ENCODE results near the gene MGLL. TPM values are rescaled to one million over a fixed set of nuclear protein-coding genes. Genes with fewer than 3 reads are reported as not detected.

Gene MGLL
- total RNA-seq, 1 experiment from 2014 or later: 12.6 TPM

DNA sequence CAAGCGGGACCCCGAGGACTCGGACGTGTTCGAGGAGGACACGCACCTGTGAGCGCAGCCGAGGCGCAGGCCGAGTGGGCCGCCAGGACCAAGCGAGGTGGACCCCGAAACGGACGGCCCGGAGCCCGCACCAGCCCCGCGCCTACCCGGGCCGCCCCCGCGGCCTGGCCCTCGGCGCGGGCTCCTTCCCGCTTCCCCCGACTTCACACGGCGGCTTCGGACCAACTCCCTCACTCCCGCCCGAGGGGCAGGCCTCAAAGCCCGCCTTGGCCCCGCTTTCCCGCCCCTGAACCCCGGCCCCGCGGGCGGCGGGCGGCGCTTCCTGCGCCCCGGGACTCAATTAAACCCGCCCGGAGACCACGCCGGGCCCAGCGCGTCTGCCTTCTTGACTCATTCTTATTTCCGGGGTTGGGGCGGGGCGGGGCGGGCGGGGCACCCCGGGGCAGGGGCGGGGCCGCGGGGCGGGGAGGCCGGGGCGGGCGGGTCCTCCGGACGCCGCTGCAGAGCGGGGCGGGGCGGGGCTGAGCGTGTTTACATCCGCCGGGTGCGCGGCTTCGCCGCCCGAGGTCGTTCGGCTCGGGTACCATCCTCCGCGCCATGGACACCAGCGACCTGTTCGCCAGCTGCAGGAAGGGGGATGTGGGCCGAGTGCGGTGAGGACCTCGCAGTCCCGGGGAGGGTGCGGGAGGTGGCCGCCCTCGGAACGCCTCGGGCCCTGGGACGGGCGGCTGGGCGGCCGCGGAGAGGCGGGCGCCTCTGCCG lies 149.7 kb downstream of the MGLL start, which contains the start of gene ABTB1:
TSS of gene ABTB1 (plus strand) at position 524 of the 762 bp plus-strand sequence. CDS start at position 598, 74 bp downstream.
- intact Hi-C loops (cut with micrococcal nuclease): no loop called here
- DNase-seq (ENCODE audit: unreplicated experiment): peak; percentile 75
- POLR2A ChIA-PET: interaction anchor here (0.6 to 1.5 kb wide), 9 partner anchors 11 to 380 kb away, joined by 3 to 10 read pairs (median 3); partner anchors contain the start of genes SEC61A1 and TPRA1
- CTCF ChIA-PET: interaction anchor here (0.6 to 1.6 kb wide), 3 partner anchors 19 to 226 kb away, joined by 3 read pairs; no protein-coding TSS in a partner anchor
- Mint-ChIP-seq H3K27me3 (ENCODE audit: insufficient read depth, unreplicated experiment) (no peaks in the 10 kb centered on the region), H3K4me1 (ENCODE audit: insufficient read depth, unreplicated experiment) (peaks cover 19% of the 10 kb centered on the region), H3K27ac (ENCODE audit: low read depth, unreplicated experiment) (peak within 1 kb of the TSS; percentile 93), H3K4me3 (ENCODE audit: unreplicated experiment) (peak within 1 kb of the TSS; percentile 79), H3K36me3 (ENCODE audit: insufficient read depth, unreplicated experiment) (no peaks in the 10 kb centered on the region), H3K9me3 (ENCODE audit: unreplicated experiment) (no peaks in the 10 kb centered on the region)
- TF ChIP-seq, protein P1, sequence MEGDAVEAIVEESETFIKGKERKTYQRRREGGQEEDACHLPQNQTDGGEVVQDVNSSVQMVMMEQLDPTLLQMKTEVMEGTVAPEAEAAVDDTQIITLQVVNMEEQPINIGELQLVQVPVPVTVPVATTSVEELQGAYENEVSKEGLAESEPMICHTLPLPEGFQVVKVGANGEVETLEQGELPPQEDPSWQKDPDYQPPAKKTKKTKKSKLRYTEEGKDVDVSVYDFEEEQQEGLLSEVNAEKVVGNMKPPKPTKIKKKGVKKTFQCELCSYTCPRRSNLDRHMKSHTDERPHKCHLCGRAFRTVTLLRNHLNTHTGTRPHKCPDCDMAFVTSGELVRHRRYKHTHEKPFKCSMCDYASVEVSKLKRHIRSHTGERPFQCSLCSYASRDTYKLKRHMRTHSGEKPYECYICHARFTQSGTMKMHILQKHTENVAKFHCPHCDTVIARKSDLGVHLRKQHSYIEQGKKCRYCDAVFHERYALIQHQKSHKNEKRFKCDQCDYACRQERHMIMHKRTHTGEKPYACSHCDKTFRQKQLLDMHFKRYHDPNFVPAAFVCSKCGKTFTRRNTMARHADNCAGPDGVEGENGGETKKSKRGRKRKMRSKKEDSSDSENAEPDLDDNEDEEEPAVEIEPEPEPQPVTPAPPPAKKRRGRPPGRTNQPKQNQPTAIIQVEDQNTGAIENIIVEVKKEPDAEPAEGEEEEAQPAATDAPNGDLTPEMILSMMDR (IDR thresholded peaks at IDR 0.05; ENCODE audit: unreplicated experiment): no peak
- TSS peak; percentile 86 for BruUV-seq (replicated peaks)

DNA sequence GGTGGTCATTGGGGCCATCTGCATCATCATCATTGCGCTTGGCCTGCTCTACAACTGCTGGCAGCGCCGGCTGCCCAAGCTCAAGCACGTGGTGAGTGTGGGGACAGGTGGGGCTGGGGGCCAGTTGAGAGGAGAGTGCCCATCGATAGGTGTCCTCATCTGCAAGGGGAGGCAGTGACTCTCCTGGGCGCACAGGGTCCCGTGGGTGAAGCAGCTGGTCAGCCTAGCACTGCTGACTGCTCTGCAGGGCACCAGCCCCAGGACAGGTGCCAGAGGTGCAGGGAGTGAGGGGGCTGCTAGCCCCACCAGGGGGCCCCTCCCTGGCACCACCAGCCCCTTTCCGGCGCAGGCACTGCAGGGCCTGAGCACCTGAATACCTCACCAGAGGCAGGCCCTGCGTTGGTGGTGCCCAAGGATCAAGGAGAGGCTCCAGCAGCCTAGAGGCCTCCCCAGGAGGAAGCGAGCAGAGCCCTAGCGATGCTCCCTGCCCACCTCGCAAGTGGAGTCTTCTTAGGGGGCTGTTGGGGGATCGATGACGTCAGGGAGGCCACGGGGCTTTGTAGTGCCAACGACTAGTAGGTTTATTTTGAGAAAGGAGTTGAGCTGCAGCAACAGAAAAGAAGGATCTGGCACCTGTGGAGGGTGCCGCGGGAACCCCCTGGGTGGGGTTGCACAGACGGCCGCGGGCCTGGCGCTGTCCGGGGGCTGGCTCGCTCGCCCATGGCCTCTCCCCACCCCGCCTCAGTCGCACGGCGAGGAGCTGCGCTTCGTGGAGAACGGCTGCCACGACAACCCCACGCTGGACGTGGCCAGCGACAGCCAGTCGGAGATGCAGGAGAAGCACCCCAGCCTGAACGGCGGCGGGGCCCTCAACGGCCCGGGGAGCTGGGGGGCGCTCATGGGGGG lies 150.5 kb downstream of the MGLL start:
- Mint-ChIP-seq H3K27me3 (ENCODE audit: insufficient read depth, unreplicated experiment) (no peaks in the 10 kb centered on the region), H3K4me3 (ENCODE audit: unreplicated experiment) (peak overlapping the region; percentile 79), H3K27ac (ENCODE audit: low read depth, unreplicated experiment) (peak overlapping the region; percentile 93), H3K4me1 (ENCODE audit: insufficient read depth, unreplicated experiment) (peaks cover 17% of the 10 kb centered on the region), H3K9me3 (ENCODE audit: unreplicated experiment) (no peaks in the 10 kb centered on the region), H3K36me3 (ENCODE audit: insufficient read depth, unreplicated experiment) (no peaks in the 10 kb centered on the region)
- BruUV-seq (replicated peaks): no TSS peak
- CTCF ChIA-PET: interaction anchor here (0.6 to 1.6 kb wide), 6 partner anchors 19 to 225 kb away, joined by 3 read pairs; no protein-coding TSS in a partner anchor
- TF ChIP-seq, protein P1 (IDR thresholded peaks at IDR 0.05; ENCODE audit: unreplicated experiment): no peak
- intact Hi-C loops (cut with micrococcal nuclease): no loop called here
- POLR2A ChIA-PET: interaction anchor here (0.7 to 1.5 kb wide), 7 partner anchors 13 to 381 kb away, joined by 3 to 10 read pairs (median 3); partner anchors contain the start of genes SEC61A1 and TPRA1
- DNase-seq (ENCODE audit: unreplicated experiment): no peak

DNA sequence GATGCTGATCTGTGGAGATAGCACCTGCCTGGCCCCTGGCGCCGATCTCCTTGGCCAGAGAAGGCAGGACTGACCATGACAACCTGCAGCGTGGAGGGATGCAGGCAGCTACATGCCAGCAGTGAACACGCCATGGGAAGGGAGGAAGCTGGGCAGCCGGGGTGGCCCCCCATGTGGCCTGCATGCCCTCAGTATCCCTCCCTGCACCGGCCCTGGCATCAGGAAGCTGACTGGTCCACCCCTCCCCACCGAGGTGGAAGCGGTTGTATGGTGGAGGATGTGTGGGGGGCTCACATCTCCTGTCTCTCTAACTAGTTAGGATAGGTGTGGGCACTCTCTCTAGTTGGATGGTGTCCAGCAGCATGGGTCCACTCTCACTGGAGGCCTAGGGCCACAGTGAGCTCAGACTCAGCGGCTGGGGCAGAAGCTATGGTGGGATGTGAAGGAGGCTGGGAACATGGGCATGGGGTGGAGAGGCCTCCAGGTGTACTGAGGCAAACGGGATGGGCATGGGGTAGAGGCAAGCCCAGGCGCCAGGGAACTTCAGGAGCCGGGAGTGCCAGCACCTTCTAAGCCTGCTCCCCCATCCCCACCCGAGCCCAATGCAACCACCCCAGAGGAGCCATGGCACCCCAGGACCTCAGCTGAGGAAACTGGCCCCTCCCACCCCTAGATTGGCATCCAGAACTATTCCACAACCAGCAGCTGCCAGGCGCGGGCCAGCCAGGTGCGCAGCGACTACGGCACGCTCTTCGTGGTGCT lies 151.4 kb downstream of the MGLL start:
- intact Hi-C loops (cut with micrococcal nuclease): no loop called here
- H3K27ac Mint-ChIP-seq (ENCODE audit: low read depth, unreplicated experiment): peak overlapping the region; percentile 59
- H3K4me1 Mint-ChIP-seq (ENCODE audit: insufficient read depth, unreplicated experiment): peaks cover 17% of the 10 kb centered on the region
- no peaks in the 10 kb centered on the region for H3K27me3 Mint-ChIP-seq (ENCODE audit: insufficient read depth, unreplicated experiment)
- peak overlapping the region; percentile 79 for H3K4me3 Mint-ChIP-seq (ENCODE audit: unreplicated experiment)
- no peaks in the 10 kb centered on the region for H3K9me3 Mint-ChIP-seq (ENCODE audit: unreplicated experiment)
- no TSS peak for BruUV-seq (replicated peaks)
- DNase-seq (ENCODE audit: unreplicated experiment): no peak
- POLR2A ChIA-PET: interaction anchor here (1.3 kb wide), 1 partner anchor 80 kb away, joined by 10 read pairs; the partner anchor contains the start of gene TPRA1
- CTCF ChIA-PET: interaction anchor here (0.6 to 1.2 kb wide), 4 partner anchors 20 to 300 kb away, joined by 3 to 4 read pairs (median 3); no protein-coding TSS in a partner anchor
- TF ChIP-seq, protein P1 (IDR thresholded peaks at IDR 0.05; ENCODE audit: unreplicated experiment): no peak
- no peaks in the 10 kb centered on the region for H3K36me3 Mint-ChIP-seq (ENCODE audit: insufficient read depth, unreplicated experiment)

Data from MCF 10A (cell line).